ENCODE measurements around the gene GCG. TPM values are rescaled to one million over a fixed set of nuclear protein-coding genes. Genes with fewer than 3 reads are reported as not detected.

GCG gene
- total and polyA plus RNA-seq, 2 experiments from 2014 or later, result not detected

DNA sequence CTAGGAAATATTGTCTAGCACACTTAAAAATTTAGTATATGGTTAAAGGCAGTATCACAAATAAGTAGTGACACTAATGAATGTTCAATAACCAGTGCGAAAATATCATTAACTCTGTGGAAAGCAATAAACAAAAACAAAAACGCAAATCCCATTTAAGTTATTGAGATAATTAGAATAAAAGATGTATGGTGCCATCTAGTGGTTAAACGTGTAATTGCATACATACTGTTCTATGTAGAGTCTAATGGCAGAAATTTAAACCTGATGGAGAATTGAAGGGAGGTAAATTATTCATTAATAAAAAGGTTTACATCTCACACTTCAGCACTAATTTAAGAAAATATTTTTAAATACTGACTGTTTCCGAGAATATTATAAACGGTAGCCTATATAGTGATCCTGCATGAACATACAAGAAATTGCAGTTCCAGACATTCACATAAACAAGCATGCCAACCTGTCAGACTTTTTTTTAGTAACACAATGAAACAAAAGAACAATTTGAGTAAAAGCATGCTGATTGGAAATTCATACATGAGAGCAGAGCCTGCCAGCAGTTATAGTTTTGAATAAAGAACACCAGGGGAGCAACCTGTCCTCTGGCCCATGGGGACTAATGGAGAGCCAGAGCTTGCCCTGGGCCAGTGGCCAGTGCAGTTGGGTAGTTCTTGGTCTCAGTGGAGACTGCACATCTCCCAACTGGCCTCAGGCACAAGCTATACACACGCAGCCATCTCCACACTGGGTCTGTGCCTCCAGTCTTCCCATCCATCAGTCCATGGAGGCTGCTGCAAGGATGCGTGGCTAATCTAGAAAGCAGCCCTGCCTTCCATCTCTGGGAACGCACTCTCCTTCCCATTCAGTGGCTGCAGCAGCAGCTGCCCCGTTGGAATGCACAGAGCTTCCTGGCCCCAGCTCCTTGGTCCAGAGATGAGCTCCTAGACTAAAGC is 28.0 kb downstream of the GCG start:
- Histone ChIP-seq H3K27ac (no peak overlapping the region), H3K9me3 (ENCODE audit: low read depth) (no peaks in the 10 kb centered on the region), H3K36me3 (no peaks in the 10 kb centered on the region), H3K4me3 (no peak overlapping the region), H3K4me1 (ENCODE audit: low read depth) (no peaks in the 10 kb centered on the region), H3K27me3 (no peaks in the 10 kb centered on the region)
- DNase-seq (ENCODE audit: low read depth in 1 of 2, low spot score in 1 of 2), result peak; percentile 73 to 76
- TF ChIP-seq, protein P1, sequence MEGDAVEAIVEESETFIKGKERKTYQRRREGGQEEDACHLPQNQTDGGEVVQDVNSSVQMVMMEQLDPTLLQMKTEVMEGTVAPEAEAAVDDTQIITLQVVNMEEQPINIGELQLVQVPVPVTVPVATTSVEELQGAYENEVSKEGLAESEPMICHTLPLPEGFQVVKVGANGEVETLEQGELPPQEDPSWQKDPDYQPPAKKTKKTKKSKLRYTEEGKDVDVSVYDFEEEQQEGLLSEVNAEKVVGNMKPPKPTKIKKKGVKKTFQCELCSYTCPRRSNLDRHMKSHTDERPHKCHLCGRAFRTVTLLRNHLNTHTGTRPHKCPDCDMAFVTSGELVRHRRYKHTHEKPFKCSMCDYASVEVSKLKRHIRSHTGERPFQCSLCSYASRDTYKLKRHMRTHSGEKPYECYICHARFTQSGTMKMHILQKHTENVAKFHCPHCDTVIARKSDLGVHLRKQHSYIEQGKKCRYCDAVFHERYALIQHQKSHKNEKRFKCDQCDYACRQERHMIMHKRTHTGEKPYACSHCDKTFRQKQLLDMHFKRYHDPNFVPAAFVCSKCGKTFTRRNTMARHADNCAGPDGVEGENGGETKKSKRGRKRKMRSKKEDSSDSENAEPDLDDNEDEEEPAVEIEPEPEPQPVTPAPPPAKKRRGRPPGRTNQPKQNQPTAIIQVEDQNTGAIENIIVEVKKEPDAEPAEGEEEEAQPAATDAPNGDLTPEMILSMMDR (IDR thresholded peaks at IDR 0.05; ENCODE audit: low read depth, low read length), result peak; percentile 58

DNA sequence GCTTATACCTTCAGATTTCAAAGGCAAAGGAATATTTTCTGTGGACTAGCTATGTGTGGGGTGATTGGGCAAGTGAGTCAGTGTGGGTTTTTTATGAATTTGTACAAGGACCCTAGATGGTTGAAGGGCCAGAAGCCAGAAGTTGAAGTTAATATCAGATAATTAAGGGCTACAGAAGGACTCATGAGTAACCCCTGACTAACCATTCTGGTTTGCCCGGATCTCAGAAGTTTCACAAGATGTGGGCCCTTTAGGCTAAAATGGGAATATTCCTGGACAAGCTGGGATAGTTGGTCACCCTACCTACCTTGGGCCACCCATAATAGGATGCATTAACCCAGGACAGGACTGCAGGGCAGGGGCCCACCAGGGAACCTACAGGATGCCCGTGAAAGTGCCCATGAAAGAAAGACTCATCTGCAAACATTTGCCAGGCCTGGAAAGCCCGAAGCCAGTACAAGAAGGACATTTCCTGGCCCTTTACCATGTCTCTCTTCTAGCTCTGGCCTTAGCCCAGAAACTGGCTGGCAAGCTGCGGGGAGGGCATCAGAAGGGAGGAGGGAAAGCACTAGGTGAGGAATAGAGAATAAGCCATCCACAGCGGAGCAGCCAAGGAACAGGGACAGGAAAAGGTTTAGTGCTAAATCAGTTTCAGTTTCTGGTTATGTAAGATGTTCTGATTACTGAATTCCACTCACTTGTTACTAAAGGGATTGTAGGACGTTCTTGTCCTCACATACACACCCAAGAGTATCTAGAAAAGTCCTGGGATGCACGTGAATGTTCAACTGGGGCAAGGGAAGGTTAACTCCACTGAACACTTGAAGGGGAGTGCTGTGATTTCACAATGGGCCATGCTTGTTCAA is 33.6 kb downstream of the GCG start:
- no peak overlapping the region for H3K27ac ChIP-seq
- no peaks in the 10 kb centered on the region for H3K4me1 ChIP-seq (ENCODE audit: low read depth)
- no peak overlapping the region for H3K4me3 ChIP-seq
- DNase-seq (ENCODE audit: low read depth in 1 of 2, low spot score in 1 of 2), result peak in 1 of 2 donors; percentile 64
- H3K36me3 ChIP-seq, result no peaks in the 10 kb centered on the region
- no peaks in the 10 kb centered on the region for H3K27me3 ChIP-seq
- TF ChIP-seq, protein P1 (IDR thresholded peaks at IDR 0.05; ENCODE audit: low read depth, low read length), result no peak
- H3K9me3 ChIP-seq (ENCODE audit: low read depth), result no peaks in the 10 kb centered on the region

GRCh38 chr2:162116352-162116751 is 35.7 kb downstream of the GCG start:
- Histone ChIP-seq H3K36me3 (no peaks in the 10 kb centered on the region), H3K27me3 (no peaks in the 10 kb centered on the region), H3K4me1 (ENCODE audit: low read depth) (no peaks in the 10 kb centered on the region), H3K9me3 (ENCODE audit: low read depth) (no peaks in the 10 kb centered on the region), H3K27ac (no peak overlapping the region), H3K4me3 (no peak overlapping the region)
- TF ChIP-seq, protein P1 (IDR thresholded peaks at IDR 0.05; ENCODE audit: low read depth, low read length), result no peak
- DNase-seq (ENCODE audit: low read depth in 1 of 2, low spot score in 1 of 2), result no peak

- Histone ChIP-seq H3K36me3 (no peaks in the 10 kb centered on the region), H3K4me1 (ENCODE audit: low read depth) (no peaks in the 10 kb centered on the region), H3K27me3 (no peaks in the 10 kb centered on the region), H3K9me3 (ENCODE audit: low read depth) (no peaks in the 10 kb centered on the region), H3K4me3 (no peak overlapping the region), H3K27ac (no peak overlapping the region)
- TF ChIP-seq, protein P1 (IDR thresholded peaks at IDR 0.05; ENCODE audit: low read depth, low read length), result no peak
- DNase-seq (ENCODE audit: low read depth in 1 of 2, low spot score in 1 of 2), result no peak
Measured at GRCh38 chr2:162115076-162115475, 37.0 kb downstream of the GCG start.

DNA sequence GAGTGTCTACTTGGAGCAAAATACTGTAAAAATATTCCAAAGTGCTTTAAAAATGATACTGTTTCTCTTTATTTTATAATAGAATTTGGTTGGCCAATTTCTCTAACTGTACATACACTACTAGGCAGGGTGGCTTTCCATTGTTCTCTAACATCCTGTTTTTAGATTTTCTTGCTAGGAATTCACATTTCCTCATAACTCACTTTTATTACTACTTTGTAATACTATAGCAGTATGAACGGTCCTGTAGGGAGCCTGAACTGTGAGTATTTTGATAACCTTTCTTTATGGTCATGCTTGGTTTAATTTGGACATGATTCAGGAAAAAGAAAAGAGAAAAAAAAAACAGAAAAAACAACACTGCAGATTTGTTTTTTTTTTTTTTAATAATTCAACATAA is 37.8 kb downstream of the GCG start:
- H3K4me1 ChIP-seq (ENCODE audit: low read depth), result no peaks in the 10 kb centered on the region
- H3K27ac ChIP-seq, result no peak overlapping the region
- H3K4me3 ChIP-seq, result no peak overlapping the region
- TF ChIP-seq, protein P1 (IDR thresholded peaks at IDR 0.05; ENCODE audit: low read depth, low read length), result no peak
- peak in 1 of 2 donors; percentile 58 for DNase-seq (ENCODE audit: low read depth in 1 of 2, low spot score in 1 of 2)
- no peaks in the 10 kb centered on the region for H3K9me3 ChIP-seq (ENCODE audit: low read depth)
- no peaks in the 10 kb centered on the region for H3K36me3 ChIP-seq
- H3K27me3 ChIP-seq, result no peaks in the 10 kb centered on the region

All from cardiac muscle cell (in vitro differentiated cells and primary cell).